ENCODE data around the gene ABCC2. TPM values are rescaled to one million over a fixed set of nuclear protein-coding genes. Genes with fewer than 3 reads are reported as not detected.
"Not testable (repeated sequence)": the region's sequence is repeated elsewhere in the genome, so short reads cannot be mapped to it uniquely, and the experiment has no call there.

Gene ABCC2
- total RNA-seq, 1 donor from 2014 or later: 0.39 TPM

DNA sequence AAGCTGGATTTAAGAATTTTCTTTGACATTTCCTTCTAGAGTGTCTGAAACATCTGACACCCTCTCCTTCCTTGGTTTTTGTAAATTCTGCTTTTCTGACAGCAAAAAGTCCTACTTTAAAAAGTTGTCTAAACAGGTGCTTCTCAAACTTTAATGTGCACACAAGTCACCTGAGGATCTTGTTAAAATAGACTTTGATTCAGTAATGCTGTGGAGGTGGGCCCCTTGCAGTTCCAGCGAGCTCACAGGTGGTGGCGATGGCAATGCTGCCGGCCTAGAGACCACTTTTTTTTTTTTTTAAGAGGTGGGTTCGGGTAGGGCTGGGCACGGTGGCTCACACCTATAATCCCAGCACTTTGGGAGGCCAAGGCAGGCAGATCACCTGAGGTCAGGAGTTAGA is 77.1 kb downstream of the ABCC2 start:
- DNase-seq: no peak
- H3K27ac Mint-ChIP-seq (ENCODE audit: unreplicated experiment): no peak overlapping the region
- H3K4me3 Mint-ChIP-seq (ENCODE audit: unreplicated experiment): no peak overlapping the region
- no peaks in the 10 kb centered on the region for H3K4me1 Mint-ChIP-seq (ENCODE audit: low read depth, unreplicated experiment)
- TF ChIP-seq, protein P1, sequence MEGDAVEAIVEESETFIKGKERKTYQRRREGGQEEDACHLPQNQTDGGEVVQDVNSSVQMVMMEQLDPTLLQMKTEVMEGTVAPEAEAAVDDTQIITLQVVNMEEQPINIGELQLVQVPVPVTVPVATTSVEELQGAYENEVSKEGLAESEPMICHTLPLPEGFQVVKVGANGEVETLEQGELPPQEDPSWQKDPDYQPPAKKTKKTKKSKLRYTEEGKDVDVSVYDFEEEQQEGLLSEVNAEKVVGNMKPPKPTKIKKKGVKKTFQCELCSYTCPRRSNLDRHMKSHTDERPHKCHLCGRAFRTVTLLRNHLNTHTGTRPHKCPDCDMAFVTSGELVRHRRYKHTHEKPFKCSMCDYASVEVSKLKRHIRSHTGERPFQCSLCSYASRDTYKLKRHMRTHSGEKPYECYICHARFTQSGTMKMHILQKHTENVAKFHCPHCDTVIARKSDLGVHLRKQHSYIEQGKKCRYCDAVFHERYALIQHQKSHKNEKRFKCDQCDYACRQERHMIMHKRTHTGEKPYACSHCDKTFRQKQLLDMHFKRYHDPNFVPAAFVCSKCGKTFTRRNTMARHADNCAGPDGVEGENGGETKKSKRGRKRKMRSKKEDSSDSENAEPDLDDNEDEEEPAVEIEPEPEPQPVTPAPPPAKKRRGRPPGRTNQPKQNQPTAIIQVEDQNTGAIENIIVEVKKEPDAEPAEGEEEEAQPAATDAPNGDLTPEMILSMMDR (IDR thresholded peaks at IDR 0.05; ENCODE audit: partially characterized antibody, unreplicated experiment): no peak
- H3K9me3 Mint-ChIP-seq (ENCODE audit: unreplicated experiment): peaks cover 3% of the 10 kb centered on the region
- peaks cover 2% of the 10 kb centered on the region for H3K27me3 Mint-ChIP-seq (ENCODE audit: unreplicated experiment)
- H3K36me3 Mint-ChIP-seq (ENCODE audit: unreplicated experiment): no peaks in the 10 kb centered on the region

DNA sequence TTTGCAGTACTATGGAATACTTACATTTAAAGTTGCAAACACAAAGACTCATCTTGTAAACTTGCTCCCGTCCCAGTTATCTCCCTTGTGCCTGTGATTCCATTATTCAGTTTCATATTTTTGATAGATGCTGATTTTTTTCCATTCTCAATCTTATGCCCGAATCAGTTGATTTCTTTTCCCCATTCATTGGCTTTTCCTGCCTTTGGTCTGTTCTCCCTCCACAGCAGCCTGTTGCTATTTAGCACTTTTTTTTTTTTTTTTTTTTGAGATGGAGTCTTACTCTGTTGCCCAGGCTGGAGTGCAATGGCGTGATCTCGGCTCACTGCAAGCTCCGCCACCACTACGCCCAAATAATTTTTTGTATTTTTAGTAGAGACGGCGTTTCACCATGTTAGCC is 78.0 kb downstream of the ABCC2 start:
- H3K4me1 Mint-ChIP-seq (ENCODE audit: low read depth, unreplicated experiment): no peaks in the 10 kb centered on the region
- H3K9me3 Mint-ChIP-seq (ENCODE audit: unreplicated experiment): peaks cover 6% of the 10 kb centered on the region
- H3K27me3 Mint-ChIP-seq (ENCODE audit: unreplicated experiment): peaks cover 2% of the 10 kb centered on the region
- no peaks in the 10 kb centered on the region for H3K36me3 Mint-ChIP-seq (ENCODE audit: unreplicated experiment)
- H3K4me3 Mint-ChIP-seq (ENCODE audit: unreplicated experiment): no peak overlapping the region
- no peak overlapping the region for H3K27ac Mint-ChIP-seq (ENCODE audit: unreplicated experiment)
- TF ChIP-seq, protein P1 (IDR thresholded peaks at IDR 0.05; ENCODE audit: partially characterized antibody, unreplicated experiment): no peak
- DNase-seq: no peak

DNA sequence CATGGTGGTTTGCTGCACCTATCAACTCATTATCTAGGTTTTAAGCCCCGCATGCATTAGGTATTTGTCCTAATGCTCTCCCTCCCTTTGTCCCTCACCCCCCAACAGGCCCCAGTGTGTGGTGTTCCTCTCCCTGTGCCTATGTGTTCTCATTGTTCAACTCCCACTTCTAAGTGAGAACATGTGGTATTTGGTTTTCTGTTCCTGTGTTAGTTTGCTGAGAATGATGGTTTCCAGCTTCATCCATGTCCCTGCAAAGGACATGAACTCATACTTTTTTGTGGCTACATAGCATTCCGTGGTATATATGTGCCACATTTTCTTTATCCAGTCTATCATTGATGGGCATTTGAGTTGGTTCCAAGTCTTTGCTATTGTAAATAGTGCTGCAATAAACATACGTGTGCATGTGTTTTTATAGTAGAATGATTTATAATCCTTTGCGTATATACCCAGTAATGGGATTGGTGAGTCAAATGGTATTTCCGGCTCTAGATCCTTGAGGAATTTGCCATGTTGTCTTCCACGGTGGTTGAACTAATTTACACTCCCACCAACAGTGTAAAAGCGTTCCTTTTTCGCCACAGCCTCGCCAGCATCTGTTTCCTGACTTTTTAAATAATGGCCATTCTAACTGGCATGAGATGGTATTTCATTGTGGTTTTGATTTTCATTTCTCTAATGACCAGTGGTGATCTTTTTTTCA is 81.2 kb downstream of the ABCC2 start:
- H3K9me3 Mint-ChIP-seq (ENCODE audit: unreplicated experiment); H3K4me3 Mint-ChIP-seq (ENCODE audit: unreplicated experiment); DNase-seq; H3K27ac Mint-ChIP-seq (ENCODE audit: unreplicated experiment); H3K4me1 Mint-ChIP-seq (ENCODE audit: low read depth, unreplicated experiment); H3K27me3 Mint-ChIP-seq (ENCODE audit: unreplicated experiment): not testable (repeated sequence)
- H3K36me3 Mint-ChIP-seq (ENCODE audit: unreplicated experiment): peaks cover 13% of the 10 kb centered on the region

DNA sequence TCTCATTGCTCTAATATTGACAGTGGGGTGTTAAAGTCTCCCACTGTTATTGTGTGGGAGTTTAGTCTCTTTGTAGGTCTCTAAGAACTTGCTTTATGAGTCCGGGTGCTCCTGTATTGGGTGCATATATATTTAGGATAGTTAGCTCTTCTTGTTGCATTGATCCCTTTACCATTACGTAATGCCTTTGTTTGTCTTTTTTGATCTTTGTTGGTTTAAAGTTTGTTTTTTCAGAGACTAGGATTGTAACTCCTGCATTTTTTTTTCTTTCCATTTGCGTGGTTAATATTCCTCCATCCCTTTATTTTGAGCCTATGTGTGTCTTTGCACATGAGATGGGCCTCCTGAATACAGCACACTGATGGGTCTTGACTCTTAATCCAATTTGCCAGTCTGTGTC is 84.8 kb downstream of the ABCC2 start:
- DNase-seq; H3K4me1 Mint-ChIP-seq (ENCODE audit: low read depth, unreplicated experiment); H3K27me3 Mint-ChIP-seq (ENCODE audit: unreplicated experiment); H3K9me3 Mint-ChIP-seq (ENCODE audit: unreplicated experiment); H3K4me3 Mint-ChIP-seq (ENCODE audit: unreplicated experiment); H3K27ac Mint-ChIP-seq (ENCODE audit: unreplicated experiment): not testable (repeated sequence)
- H3K36me3 Mint-ChIP-seq (ENCODE audit: unreplicated experiment): peaks cover 14% of the 10 kb centered on the region

DNA sequence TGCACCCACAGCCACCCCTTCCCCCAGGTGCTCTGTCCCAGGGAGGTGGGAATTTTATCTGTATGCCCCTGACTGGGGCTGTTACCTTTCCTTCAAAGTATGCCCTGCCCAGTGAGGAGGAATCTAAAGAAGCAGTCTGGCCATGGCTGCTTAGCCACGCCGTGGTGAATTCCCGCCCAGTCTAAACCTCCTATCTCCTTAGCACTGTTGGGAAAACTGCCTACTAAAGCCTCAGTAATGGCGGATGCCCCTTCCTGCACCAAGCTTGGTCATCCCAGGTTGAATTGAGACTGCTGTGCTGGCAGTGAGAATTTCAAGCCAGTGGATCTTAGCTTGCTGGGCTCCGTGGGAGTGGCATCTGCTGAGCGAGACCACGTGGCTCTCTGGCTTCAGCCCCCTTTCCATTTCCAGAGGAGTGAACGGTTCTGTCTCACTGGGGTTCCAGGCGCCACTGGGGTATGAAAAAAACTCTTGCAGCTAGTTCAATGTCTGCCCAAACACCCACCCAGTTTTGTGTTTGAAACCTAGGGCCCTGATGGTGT is 87.2 kb downstream of the ABCC2 start:
- no peaks in the 10 kb centered on the region for H3K4me1 Mint-ChIP-seq (ENCODE audit: low read depth, unreplicated experiment)
- peaks cover 14% of the 10 kb centered on the region for H3K36me3 Mint-ChIP-seq (ENCODE audit: unreplicated experiment)
- no peak overlapping the region for H3K27ac Mint-ChIP-seq (ENCODE audit: unreplicated experiment)
- H3K27me3 Mint-ChIP-seq (ENCODE audit: unreplicated experiment): peaks cover 2% of the 10 kb centered on the region
- TF ChIP-seq, protein P1 (IDR thresholded peaks at IDR 0.05; ENCODE audit: partially characterized antibody, unreplicated experiment): no peak
- H3K9me3 Mint-ChIP-seq (ENCODE audit: unreplicated experiment): peaks cover 10% of the 10 kb centered on the region
- no peak for DNase-seq
- no peak overlapping the region for H3K4me3 Mint-ChIP-seq (ENCODE audit: unreplicated experiment)

DNA sequence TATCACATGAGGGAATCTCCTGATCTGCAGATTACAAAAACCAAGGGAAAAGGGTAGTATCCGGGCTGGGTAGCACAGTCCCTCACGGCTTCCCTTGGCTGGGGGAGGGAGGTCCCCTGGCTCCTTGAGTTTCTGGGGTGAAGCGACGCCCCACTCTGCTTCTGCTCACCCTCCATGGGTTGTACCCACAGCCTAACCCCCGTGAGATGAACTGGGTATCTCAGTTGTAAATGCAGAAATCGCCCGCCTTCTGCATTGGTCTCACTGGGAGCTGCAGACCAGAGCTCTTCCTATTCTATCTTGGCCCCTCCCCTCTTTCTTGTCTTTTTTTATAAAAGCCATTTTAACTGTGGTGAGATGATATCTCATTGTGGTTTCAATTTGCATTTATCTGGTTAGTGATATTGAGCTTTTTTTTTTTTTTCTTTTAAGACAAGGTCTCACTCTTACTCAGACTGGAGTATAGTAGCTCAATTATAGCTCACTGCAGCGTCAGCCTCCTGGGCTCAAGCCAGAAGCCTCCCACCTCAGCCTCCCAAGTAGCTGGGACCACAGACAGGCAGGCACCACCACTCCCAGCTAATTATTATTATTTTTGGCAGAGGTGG is 87.8 kb downstream of the ABCC2 start:
- Mint-ChIP-seq H3K9me3 (ENCODE audit: unreplicated experiment) (peaks cover 10% of the 10 kb centered on the region), H3K4me3 (ENCODE audit: unreplicated experiment) (no peak overlapping the region), H3K36me3 (ENCODE audit: unreplicated experiment) (peaks cover 14% of the 10 kb centered on the region), H3K27ac (ENCODE audit: unreplicated experiment) (no peak overlapping the region), H3K27me3 (ENCODE audit: unreplicated experiment) (peaks cover 2% of the 10 kb centered on the region), H3K4me1 (ENCODE audit: low read depth, unreplicated experiment) (no peaks in the 10 kb centered on the region)
- DNase-seq: no peak
- TF ChIP-seq, protein P1 (IDR thresholded peaks at IDR 0.05; ENCODE audit: partially characterized antibody, unreplicated experiment): no peak

All from glutamatergic neuron (in vitro differentiated cells).